D721Med (cell line): ENCODE data around the gene TRMT6.

ENCODE experiments used
- DNase-seq: peaks from one replicate; pipeline ENCODE4 v3.0.0; 2011; ENCODE audit warnings: low spot score; ENCODE audit not compliant: insufficient read length
- FAIRE-seq: peaks from 2 replicates; lab custom pipeline; 2011; peaks lifted over from hg19 to GRCh38; lab: Jason Lieb, UNC
- CTCF ChIP-seq: IDR thresholded peaks from 2 replicates; pipeline ENCODE4 v1.5.1; 2012; ENCODE audit warnings: mild to moderate bottlenecking, control low read depth; ENCODE audit not compliant: insufficient read depth; ENCODE audit errors: missing control alignments

Gene TRMT6

GRCh38 chr20:5923493-5923892 lies 26.8 kb downstream of the TRMT6 start:
- FAIRE-seq (no peak), DNase-seq (no peak)
- TF ChIP-seq CTCF, result no peak

GRCh38 chr20:5920581-5920980 lies 29.8 kb downstream of the TRMT6 start:
- TF ChIP-seq CTCF, result no peak
- FAIRE-seq (no peak), DNase-seq (no peak)

GRCh38 chr20:5919626-5920544 lies 30.4 kb downstream of the TRMT6 start:
- FAIRE-seq (no peak), DNase-seq (no peak)
- TF ChIP-seq CTCF, result no peak

GRCh38 chr20:5918856-5919625 lies 31.3 kb downstream of the TRMT6 start:
- FAIRE-seq (no peak), DNase-seq (no peak)
- TF ChIP-seq CTCF, result no peak

- DNase-seq (no peak), FAIRE-seq (no peak)
- TF ChIP-seq CTCF, result no peak
These were observed 35.5 kb downstream of the TRMT6 start for GRCh38 chr20:5914859-5915258.

GRCh38 chr20:5913166-5913565 lies 37.2 kb downstream of the TRMT6 start:
- no peak for FAIRE-seq
- TF ChIP-seq CTCF, result no peak
- DNase-seq, result no peak
